Right forelimb (tissue), 1 donor: Measurements from ENCODE around the gene GCLM.

Source experiments
- DNase-seq: peaks from one replicate; pipeline ENCODE4 v3.0.0-alpha.2; 2018

GCLM gene

GRCh38 chr1:93846206-93846991 is 62.8 kb downstream of the GCLM start:
- DNase-seq: peak; percentile 94

- DNase-seq: peak; percentile 48
Measured at GRCh38 chr1:93845538-93846205, 63.6 kb downstream of the GCLM start.

- DNase-seq: no peak
Measured at GRCh38 chr1:93844262-93845045, 64.8 kb downstream of the GCLM start.

GRCh38 chr1:93842750-93843500 is 66.3 kb downstream of the GCLM start:
- DNase-seq: no peak

- no peak for DNase-seq
Measured at GRCh38 chr1:93841771-93842170, 67.5 kb downstream of the GCLM start.

GRCh38 chr1:93840956-93841482 is 68.2 kb downstream of the GCLM start:
- DNase-seq: no peak

GRCh38 chr1:93839753-93840152 is 69.5 kb downstream of the GCLM start:
- no peak for DNase-seq

GRCh38 chr1:93839307-93839706 is 69.9 kb downstream of the GCLM start:
- no peak for DNase-seq

- no peak for DNase-seq
Measured at GRCh38 chr1:93837961-93838360, 71.3 kb downstream of the GCLM start.
